GM21515 (cell line): ENCODE results near the gene MCC.

Experiments used
- ATAC-seq: cut with Tn5 transposase; IDR thresholded peaks from one replicate; pipeline ENCODE4 v1.9.1; 2021; ENCODE audit not compliant: unreplicated experiment

Gene MCC

DNA sequence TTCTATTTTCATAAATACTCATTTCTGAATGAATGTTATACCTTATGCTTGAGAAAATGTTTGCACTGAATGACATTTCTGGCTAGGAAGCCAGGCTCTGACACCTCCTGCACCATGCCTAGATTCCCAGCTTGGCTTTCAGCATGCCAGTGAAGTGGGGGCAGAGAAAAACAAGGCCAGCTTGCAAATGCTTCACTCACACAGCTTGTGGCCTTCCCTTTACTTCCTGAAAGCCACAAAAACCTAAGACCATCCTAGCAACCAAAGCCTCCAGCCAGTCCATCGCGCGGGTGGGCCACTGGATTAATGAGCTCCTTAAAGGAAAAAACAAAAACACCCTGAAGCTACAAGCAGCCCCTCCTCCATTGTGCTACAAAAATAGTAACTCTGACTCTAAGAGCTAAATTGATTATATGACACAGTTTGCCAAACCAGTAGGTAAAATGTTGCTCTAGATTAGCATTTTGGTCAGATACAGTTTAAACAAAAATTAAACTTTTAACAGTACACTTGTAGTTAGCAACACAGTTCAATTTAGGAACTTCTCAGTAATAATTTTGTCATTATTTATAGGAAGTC is 213.3 kb downstream of the MCC start:
- no peak for ATAC-seq

DNA sequence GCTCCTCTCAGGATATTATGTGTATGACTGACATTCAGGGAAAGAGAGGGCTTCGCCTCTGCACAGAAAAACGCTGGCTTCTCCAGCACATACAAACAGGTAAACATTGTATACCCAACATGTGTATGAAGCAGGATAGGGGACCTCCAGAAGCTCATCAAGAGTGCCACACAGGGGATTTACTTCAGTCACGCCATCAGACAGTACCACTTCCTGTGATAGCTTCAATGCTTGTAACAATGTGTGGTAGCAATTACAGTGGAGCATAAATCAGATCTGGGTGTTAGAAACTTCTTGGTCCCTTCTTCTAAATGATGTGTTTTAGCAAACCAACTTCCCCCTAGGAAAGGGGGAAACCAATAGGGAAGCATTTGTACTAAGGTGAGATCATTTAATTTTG is 214.3 kb downstream of the MCC start:
- no peak for ATAC-seq

DNA sequence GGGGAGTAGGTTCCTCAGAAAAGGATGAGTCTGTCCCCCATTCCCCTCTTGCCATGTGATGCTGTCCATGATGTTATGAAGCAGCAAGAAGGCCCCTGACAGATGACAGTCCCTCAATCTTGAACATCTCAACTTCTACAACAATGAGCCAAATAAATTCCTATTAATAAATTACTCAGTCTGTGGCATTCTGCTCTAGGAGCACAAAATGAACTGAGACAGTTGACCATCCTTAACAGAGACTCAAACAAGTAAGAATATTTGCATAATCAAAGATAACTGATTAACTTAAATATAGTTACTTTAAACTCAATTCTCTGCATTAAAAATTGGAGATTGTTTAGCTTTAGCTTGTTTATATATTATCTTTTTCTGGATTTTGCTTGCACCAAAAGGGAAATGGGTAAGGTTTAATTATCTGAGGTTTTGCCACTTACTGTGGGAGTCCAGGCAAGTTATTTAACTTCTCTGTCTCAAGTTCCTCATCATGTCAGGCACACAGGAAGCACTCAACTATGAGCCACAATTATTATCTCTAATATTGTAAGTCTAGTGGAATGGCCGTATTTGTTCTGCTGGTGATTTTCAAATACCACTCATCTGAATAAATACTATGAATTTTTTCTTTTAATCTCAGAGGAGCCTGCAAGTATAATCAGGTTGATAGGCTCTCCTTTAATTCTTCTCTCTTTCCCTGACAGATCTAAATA is 216.4 kb downstream of the MCC start:
- ATAC-seq = no peak

DNA sequence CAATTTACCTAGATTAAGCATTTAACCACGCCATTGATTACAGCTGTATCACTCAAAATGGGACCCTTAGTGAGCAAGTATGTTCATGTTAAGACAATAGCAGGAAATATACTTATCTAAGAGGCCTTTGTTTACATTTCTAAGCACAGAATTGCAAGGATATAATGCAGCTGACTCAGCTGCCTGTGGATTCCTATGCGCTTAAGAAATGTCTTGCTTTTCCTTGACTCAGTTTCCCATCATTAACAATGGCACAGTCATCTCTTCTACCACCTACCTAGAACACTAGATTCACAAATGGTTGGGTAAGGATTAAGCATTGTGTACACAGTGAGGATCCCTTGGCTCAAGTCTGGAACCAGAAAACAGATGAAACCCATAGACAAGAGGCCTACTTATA is 217.2 kb downstream of the MCC start:
- ATAC-seq = no peak

DNA sequence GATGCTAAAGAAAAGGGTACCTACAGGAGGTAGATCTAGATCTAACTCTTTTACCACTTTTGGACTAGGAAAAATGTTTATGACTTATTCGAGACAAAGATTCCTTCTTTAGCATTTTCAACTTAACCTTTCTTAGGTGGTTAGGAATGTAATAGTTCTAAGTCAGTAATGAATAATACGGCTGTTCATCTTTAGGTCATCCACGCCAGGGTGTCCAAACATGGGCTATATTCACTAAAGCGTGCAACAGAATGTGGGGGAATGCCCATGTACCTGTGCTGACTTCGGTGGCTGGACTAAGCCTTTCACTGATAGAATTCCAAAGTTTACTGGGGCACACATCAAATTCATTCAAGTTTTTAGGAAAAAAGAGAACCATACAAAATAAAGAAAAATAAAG is 218.2 kb downstream of the MCC start:
- ATAC-seq = no peak

DNA sequence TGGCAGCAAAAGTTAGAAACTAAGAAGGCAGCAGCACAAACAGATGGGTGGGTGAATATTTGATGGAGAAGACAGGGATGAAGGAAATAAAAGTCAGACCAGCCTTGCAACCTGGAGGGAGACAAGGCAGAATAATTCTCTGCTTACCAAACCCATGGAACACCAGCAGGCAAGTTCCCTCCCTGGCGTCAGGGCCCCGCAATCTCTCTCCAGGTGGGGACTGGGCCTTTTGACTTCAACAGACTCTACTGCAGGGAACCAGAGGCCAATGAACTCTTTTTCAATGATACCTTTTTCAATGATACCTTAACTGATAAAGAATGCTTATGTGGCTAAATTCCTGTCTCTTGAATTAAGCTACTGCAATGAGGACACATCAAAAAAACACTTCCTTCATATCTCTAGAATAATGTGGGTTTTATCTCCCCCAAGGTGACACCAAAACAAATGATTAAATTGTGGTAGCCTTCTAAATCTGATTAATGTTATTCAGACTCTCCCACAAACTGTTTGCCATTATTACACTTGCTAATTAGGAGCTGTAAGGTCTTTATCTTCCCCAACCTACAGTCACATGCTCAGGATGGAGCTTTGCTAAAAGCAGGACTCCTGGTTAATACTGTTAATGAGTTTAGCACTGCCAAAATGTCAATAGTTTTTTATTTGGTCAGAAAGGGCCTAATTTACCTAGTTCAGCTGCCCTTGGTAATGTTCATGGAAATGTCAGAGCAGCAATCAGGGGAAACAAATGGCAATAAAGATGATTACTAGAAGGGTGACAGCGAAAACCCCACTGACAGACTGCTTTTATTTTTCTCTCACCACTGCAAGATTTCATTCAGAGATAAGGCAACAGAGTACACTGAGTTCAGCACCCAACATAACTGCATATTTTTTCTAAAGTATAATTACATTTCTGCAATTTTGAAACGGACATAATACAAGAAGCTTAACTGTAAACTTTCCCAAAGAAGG is 218.9 kb downstream of the MCC start:
- no peak for ATAC-seq

DNA sequence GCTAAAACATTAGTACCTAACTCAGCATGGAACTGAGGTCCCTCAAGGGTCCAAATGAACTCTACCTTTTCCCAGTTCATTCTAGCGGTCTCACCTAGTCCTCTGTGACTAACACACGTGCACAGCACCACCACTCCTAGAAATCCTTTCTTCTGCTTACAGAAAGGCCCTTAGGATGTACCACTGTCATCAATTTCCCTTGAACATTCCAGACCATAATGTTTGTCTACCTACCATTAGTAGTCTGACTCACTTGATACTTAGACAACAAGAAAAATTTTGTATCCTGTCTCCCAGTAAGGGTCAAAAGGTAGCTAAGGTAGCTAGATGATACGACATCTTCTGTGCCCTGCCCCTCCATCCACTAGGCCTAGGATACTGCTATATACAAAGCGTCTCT is 220.0 kb downstream of the MCC start:
- ATAC-seq = no peak

DNA sequence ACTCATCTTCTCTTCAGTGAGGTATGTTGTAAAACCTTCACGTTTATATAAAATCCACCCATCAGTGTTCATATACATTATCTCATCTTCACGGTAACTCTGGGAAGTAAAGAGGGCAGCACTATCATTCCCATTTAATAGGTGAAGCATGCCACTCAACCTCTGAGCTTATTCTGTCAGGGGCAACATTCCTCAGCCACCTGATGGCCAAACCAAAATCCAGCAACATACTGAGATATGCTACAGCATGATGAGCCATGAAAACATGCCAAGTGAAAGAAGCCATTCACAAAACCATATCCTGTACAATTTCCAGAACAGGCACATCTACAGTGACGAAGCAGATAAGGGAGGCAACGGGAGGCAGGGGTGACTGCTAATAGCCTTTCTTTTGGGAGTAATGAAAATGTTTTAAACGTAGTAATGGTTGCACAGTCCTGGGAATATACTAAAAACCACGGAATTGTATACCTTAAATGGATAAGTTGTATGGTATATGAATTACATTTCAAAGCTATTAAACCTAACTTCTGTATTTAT is 220.8 kb downstream of the MCC start:
- ATAC-seq = no peak

DNA sequence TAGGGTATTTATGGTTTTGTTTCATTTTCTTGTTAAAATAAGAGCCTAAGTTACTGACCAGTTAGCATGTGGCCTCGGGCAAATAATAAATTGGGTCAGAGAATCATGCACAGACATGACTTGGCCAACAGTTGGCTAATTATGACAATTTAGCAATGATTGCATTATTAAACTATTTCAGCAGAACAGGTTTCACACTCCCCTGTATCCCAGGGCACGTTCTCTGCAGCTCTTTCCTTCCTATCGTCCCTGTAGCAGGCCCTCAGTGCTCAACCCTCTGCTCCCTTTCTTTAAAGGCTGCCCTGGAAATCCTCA is 221.4 kb downstream of the MCC start:
- no peak for ATAC-seq

DNA sequence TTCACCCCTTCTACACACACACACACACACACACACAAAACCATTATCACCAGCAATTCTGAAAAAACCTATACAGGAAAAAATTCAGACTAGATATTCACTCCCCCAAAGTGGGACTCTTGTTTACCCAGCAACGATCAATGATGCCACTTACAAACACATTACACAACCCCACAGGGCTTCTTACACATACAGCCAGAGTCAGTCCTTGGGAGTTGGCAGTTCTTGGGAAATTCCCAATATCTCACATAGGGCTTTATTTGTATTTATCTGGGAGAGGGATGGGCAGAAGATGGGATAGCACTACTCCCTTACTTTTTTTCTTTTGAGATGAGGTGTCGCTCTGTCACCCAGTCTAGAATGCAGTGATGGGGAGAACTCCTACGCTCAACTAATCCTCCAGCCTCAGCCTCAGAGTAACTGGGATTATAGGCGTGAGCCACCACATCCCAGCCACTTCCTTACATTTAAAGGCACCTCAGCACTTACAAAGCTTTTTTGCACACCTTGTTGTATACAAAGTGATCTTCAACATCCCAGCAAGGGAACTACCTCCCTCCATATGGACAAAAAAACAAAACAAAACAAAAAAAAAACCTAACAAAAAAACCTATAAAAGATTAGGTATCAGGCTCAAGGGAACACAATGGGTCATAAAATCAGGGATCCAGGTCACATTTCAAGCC is 221.9 kb downstream of the MCC start:
- no peak for ATAC-seq

DNA sequence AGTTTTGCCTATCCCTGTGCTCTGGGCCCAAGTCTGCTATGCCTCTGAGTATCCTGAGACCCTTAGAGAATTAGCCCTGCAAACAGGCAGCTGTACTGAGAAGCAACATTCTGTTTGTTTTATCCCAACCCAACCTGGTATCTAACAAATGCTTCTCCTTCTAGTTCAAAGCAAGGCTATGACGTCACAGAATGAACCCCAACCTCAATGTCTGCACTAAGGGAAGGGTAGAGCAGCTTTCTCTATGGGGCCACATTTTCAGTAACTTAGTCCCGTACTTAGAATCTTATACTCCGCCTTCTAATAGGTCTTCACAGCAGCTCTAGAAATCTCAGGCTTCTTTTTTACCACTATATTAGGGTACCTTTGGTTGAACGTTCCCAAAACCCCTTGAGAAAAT is 223.1 kb downstream of the MCC start:
- ATAC-seq = no peak

DNA sequence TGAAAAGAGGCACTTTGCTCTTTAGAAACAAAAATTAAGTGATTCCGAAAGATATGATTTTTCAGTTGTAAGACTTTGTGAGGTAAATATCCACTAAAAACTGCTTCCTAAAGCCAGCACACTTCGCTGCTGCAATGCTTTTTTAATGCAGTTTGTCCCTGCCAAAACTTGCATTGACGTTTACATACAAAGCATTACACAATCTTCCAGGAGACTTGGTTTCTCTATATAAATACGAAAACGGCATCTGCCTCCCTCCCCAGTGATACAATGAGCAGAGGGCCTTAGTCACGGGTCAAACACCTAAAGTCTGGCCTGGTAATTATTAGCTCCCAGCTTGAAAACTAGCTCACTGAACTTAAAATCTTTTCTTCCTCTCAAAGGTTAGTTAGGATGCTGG is 224.2 kb downstream of the MCC start:
- no peak for ATAC-seq

DNA sequence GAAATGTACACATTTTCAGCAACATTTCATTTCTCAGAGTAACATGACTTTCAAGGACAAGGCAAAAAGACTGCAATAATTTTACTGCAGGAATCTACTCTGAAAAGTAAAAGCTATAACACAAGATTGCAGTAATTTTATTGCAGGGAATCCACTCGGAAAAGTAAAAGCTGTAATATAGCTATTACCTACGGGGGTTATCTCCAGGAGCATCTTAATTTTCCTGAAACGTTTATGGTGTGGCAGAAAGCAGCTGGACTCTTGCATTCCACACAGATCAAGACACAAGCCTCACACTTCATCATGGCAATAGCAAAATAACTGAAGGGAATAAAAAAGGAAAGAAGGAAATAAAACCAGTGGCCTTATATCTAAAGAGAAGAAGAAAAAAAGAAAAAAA is 224.7 kb downstream of the MCC start:
- ATAC-seq = no peak

DNA sequence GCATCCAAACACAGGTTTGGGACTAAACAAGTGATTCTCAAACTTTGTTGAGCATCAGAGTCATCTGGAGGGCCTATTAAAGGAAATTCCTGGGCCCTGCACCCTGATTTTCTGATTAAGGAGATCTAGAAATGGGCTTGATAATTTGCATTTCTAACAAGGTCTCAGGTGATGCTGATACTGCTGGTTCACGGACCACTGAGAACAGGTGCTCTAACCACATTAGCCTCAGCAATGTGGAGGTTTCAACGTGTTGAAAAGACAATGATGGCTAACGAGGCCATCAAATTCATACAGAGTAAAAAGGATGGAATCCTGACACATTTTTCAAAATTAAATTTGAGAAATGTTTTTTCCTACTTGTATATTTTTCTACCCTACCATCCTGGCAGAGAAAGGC is 225.6 kb downstream of the MCC start:
- no peak for ATAC-seq

DNA sequence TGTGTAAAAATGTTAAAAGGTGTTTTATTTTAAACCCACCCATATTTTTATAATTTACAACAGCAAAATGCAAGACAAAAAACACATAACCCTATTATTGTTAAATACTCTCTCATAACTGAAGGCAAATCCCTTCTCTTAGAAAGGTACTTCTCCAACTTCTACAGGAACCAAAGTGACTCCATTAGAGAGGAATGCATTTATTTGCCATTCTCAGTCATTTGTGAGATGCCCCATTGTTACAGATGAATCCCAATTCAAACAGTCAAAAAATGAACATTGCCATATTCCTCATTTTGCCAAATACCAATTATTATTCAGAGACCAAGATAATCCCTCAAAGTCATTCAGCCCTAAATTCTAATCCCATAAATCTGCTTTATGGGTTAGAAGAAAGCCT is 229.2 kb downstream of the MCC start:
- ATAC-seq = no peak

DNA sequence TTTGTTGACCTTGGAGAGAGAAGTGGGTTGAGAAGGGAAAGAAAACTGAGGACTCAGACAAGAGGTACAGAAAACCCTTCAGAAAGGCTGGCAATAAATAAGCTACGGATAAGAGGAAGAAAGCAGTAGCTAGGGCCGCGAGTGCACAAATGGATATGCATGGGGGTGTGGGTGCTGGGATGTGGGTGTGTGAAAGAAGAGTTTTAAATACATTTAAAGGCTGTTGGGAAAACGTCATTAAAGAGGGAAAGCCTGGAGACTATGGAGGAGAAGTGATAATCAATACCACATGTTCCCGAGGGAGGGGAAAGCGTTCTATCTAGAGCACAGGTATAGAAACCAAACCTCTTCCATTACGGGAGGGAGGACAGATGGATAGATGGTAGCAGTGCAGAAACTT is 230.7 kb downstream of the MCC start:
- no peak for ATAC-seq

DNA sequence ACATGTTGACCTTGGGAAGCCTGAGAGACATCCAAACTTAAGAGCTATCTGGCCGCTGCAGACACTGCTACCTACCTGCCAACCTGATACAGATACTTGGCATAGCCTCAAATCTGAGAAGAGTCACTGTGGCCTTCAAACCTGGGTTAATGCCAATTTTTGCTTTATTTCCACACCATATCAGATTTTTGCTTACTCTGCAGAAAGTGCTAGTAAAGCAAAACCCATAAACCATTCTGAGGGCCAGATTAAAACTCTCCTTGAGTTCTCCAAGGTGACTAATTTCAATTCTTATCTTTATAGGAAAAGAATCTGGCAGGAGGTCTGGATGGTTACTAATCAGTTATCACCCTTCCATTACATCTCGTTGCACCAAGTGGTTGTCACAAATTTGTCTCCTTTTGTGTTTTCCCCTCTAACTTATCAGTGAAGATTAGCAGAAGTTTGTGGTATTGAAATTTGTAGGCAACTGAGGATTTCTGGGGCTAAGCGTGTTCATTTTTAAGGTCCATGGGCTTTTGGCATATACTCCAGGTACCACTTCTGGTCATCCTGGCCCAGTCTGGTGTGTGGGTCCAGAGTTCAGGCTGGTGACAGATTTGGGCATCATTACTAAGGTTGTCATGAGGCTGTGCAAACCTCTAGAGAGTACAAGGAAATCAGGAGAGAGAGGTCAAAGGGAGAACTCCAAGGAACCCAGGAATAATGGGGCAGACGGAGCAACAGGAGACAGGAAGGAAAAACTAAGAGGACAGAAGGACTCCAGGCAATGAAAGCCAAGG is 231.4 kb downstream of the MCC start:
- no peak for ATAC-seq

DNA sequence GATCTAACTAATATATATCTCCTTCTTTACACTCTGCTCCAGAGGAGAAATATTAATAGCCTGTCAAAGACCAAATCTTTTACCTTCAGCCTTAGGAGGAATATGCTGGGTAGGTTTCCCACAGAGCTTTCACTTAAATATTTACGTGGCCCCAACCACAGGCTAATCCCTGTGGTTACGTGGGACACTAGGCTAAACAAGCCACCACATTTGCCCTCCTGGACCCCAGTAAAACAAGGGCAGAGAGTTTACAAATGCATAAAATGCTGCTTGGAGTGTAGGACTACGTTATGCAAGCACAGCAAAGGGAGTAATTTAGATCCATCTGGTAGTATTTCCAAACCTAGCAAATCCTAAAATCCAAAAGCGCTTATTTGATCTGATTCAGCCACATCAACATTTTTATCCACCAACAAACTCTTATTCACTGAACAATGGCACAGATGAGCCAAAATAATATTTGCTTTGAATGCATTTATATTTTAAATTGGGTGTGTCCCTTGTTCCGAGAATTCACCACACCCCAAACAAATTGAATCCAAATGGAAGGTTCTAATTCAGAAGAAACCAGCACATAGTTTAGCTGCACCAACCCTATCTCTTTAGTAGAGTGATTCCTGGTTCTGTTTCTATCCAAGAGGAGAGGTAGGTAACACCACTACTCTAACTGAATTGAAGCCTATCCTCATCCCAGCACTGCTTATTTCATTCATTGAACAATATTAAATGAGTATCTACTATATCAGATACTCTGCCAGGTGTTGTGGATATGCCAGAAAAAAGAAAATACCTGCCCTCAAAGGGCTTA is 232.5 kb downstream of the MCC start:
- ATAC-seq = no peak

DNA sequence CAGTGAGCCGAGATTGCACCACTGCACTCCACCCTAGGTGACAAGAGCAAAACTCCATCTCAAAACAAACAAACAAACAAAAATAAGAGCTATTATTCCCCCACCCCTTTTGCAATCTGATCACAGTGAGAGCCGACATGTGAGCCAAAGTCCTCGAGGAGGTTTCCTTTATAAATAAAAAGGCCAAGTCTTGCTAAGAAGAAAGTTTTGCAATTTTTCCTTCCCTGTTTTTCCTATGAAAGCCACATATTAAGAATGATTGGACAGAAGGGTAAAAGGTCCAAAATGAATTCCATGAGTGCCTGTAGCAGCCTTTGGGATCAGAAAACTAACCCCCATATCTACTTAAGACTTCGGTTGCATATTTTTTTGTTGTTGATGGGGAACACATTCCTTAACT is 233.1 kb downstream of the MCC start:
- ATAC-seq = no peak

DNA sequence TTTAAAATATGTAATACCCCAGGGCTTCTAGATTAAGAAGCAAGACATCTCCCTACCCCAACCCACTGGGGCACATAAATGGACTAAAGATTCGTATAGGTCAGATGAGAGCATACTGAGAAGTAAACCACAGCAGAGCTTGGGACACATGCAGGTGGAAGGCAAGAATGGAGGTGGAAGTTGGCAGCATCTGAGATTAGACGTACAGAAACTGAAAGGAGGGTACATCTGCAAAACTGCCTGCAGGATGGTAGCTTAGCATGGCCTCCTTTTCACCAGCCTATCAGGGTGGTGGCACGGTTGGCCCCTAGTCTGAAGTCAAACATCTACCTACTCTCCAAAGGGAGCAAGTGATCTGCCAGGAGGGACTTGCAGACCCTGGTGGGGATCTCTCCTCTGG is 235.2 kb downstream of the MCC start:
- ATAC-seq = no peak
